ENCODE data around the gene PLCB1. TPM values are rescaled to one million over a fixed set of nuclear protein-coding genes. Genes with fewer than 3 reads are reported as not detected.

The PLCB1 gene
- total and polyA plus RNA-seq, 10 of the 15 experiments (the other 5 are each of a cell fraction or from before 2014, with no cell fraction given) = 0.05 to 5.3 (median 0.17) TPM; not detected in 1

- TF ChIP-seq IRF4 (IDR thresholded peaks at IDR 0.05; ENCODE audit: low read depth, low read length) (no peak), BRCA1 (IDR thresholded peaks at IDR 0.05; ENCODE audit: low read depth, low read length) (no peak)
Measured at GRCh38 chr20:8225658-8226057, 93.6 kb downstream of the PLCB1 start (continued).

GRCh38 chr20:8226106-8226505 is 94.0 kb downstream of the PLCB1 start:
- BruUV-seq (replicated peaks) = no TSS peak
- H3K79me2 ChIP-seq (ENCODE audit: control insufficient read depth, insufficient read depth, low read length) = no peaks in the 10 kb centered on the region
- H3K27me3 ChIP-seq (replicated peaks in 1 of 2; ENCODE audit: control insufficient read depth in 2 of 2, insufficient read depth in 2 of 2, low read length in 1 of 2) = no peaks in the 10 kb centered on the region
- POLR2A ChIA-PET = no interaction called here
- H3K36me3 ChIP-seq (ENCODE audit: control insufficient read depth in 2 of 2, insufficient read depth in 2 of 2, low read length in 1 of 2) = no peaks in the 10 kb centered on the region
- no peak overlapping the region for H3K9ac ChIP-seq (ENCODE audit: control insufficient read depth, insufficient read depth, low read length)
- peaks cover 4% of the 10 kb centered on the region; the same call in 1 of the 2 replicates for H3K4me1 ChIP-seq (ENCODE audit: control insufficient read depth, insufficient read depth, low read length)
- in situ Hi-C loops (cut with MboI) (no loop called here), intact Hi-C loops (cut with micrococcal nuclease; ENCODE audit: unreplicated experiment) (loop anchor here (10.0 kb wide), 1 partner anchor 201 kb away; no protein-coding TSS in a partner anchor)
- FAIRE-seq (no peak), DNase-seq (ENCODE audit: low read depth, low spot score) (no peak), ATAC-seq (no peak)
- no peaks in the 10 kb centered on the region for H4K20me1 ChIP-seq (ENCODE audit: control insufficient read depth, insufficient read depth)
- no peak overlapping the region for H3K27ac ChIP-seq (ENCODE audit: control insufficient read depth, insufficient read depth)
- TF ChIP-seq CUX1 (IDR thresholded peaks at IDR 0.05; ENCODE audit: insufficient replicate concordance, low read depth, low read length) = no peak
- TF ChIP-seq SIX5 (IDR thresholded peaks at IDR 0.05; ENCODE audit: low read depth, low read length, severe bottlenecking) = no peak
- TF ChIP-seq STAT3 (IDR thresholded peaks at IDR 0.05; ENCODE audit: low read depth, low read length) = no peak
- TF ChIP-seq GATAD2B (conservative IDR thresholded peaks at IDR 0.05; ENCODE audit: low read depth) = no peak
- TF ChIP-seq SUZ12 (IDR thresholded peaks at IDR 0.05; ENCODE audit: unreplicated experiment) = no peak
- no peak for TF ChIP-seq RFX5 (IDR thresholded peaks at IDR 0.05; ENCODE audit: low read depth, low read length)
- no peak for TF ChIP-seq KLF5 (IDR thresholded peaks at IDR 0.05; ENCODE audit: partially characterized antibody)
- TF ChIP-seq NR2F1 (conservative IDR thresholded peaks at IDR 0.05) = no peak
- TF ChIP-seq SRF (IDR thresholded peaks at IDR 0.05; ENCODE audit: low read depth in 2 of 2, low read length in 2 of 2) = no peak
- TF ChIP-seq PML (IDR thresholded peaks at IDR 0.05; ENCODE audit: low read length) = no peak
- SMC1A ChIA-PET (ENCODE audit: uncharacterized antibody, unreplicated experiment) = no interaction called here
- no peak overlapping the region for H2AFZ ChIP-seq (ENCODE audit: control insufficient read depth, low read depth, low read length)
- H3K9me3 ChIP-seq (replicated peaks; ENCODE audit: control insufficient read depth, insufficient read depth, low read length) = peaks cover 2% of the 10 kb centered on the region; the same call in 1 of the 3 replicates
- CTCF ChIA-PET = no interaction called here
- H3K4me3 ChIP-seq = no peak overlapping the region
- H3K4me2 ChIP-seq (ENCODE audit: control insufficient read depth, insufficient read depth) = no peak overlapping the region
- RAD21 ChIA-PET (ENCODE audit: unreplicated experiment) = no interaction called here
- 0% methylated on average over 2 of the region's 2 CpGs for WGBS (ENCODE audit: insufficient coverage, insufficient replicate concordance, low lambda C conversion rate, missing lambda C conversion rate)
